RWPE2 (cell line): ENCODE results near the gene FAM222B.

Experiments used
- ATAC-seq: fragments of 200-7000 bp; cut with Tn5 transposase; 3 replicates; pipeline ENCODE4 v1.9.1; 2021; ENCODE audit warnings: low read depth
- DNase-seq: peaks from one replicate; pipeline ENCODE4 v3.0.0-alpha.2; 2020; ENCODE audit warnings: low spot score
- H3K27ac ChIP-seq: fragments of 450-650 bp; 2 replicates; pipeline ENCODE4 v1.5.1; 2017; ENCODE audit warnings: mild to moderate bottlenecking; ENCODE audit not compliant: poor library complexity, severe bottlenecking
- H3K27me3 ChIP-seq: fragments of 250-450 bp; sonication (Bioruptor Pico); 2 replicates; pipeline ENCODE4 v1.5.1; 2021; ENCODE audit warnings: mild to moderate bottlenecking, moderate library complexity; ENCODE audit not compliant: insufficient read depth, poor library complexity, severe bottlenecking
- H3K36me3 ChIP-seq: fragments of 250-450 bp; sonication (Bioruptor Pico); 2 replicates; pipeline ENCODE4 v1.5.1; 2020; ENCODE audit warnings: low read depth, mild to moderate bottlenecking, moderate library complexity
- H3K4me1 ChIP-seq: fragments of 250-450 bp; sonication (Bioruptor Pico); 2 replicates; pipeline ENCODE4 v1.5.1; 2021; ENCODE audit warnings: mild to moderate bottlenecking, moderate library complexity; ENCODE audit not compliant: insufficient read depth, poor library complexity, severe bottlenecking
- H3K4me3 ChIP-seq: fragments of 250-450 bp; sonication (Bioruptor Pico); 2 replicates; pipeline ENCODE4 v1.5.1; 2021; ENCODE audit warnings: mild to moderate bottlenecking, moderate library complexity; ENCODE audit not compliant: severe bottlenecking
- H3K9me3 ChIP-seq: fragments of 250-450 bp; sonication (Bioruptor Pico); 2 replicates; pipeline ENCODE4 v1.5.1; 2021; ENCODE audit warnings: mild to moderate bottlenecking, moderate library complexity; ENCODE audit not compliant: severe bottlenecking
- TF ChIP-seq, protein P1 (sequence below): fragments of 450-650 bp; IDR thresholded peaks from one replicate; pipeline ENCODE4 v1.5.1; 2017; ENCODE audit warnings: mild to moderate bottlenecking, moderate library complexity; ENCODE audit not compliant: poor library complexity, severe bottlenecking

FAM222B gene

DNA sequence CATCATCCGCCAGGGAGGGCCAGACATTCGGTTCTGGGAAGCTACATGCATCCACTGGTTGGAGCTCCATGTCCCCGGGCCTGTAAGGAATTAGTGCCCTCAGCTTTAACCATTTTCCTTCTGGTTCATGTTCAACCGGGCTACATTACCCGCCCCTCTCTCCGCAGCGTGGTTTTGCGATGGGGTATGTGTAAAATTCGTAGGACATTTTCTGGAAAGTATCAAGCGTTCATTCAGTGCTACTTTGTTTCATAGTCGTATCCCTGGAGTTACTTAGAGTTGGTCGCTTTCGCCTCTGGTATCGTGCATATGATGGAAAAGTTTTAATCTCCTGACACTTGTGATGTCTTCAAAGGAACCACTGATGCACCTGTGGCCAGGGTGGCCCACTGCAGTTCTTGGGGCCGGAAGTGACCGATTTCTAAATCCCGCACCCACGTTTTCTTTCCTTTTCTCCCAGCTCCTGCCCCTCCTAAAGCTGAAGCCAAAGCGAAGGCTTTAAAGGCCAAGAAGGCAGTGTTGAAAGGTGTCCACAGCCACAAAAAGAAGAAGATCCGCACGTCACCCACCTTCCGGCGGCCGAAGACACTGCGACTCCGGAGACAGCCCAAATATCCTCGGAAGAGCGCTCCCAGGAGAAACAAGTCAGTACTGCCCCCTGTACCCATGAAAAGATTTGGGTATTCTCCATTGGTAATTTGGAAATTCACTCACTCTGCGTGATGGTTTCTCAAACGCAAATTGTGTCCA lies 122.2 kb downstream of the FAM222B start:
- Histone ChIP-seq H3K27ac (peak overlapping the region; percentile 92), H3K27me3 (no peaks in the 10 kb centered on the region), H3K4me1 (peaks cover 26% of the 10 kb centered on the region), H3K9me3 (no peaks in the 10 kb centered on the region), H3K4me3 (peak overlapping the region; percentile 56), H3K36me3 (peaks cover 62% of the 10 kb centered on the region)
- DNase-seq (no peak), ATAC-seq (no peak)
- TF ChIP-seq, protein P1, sequence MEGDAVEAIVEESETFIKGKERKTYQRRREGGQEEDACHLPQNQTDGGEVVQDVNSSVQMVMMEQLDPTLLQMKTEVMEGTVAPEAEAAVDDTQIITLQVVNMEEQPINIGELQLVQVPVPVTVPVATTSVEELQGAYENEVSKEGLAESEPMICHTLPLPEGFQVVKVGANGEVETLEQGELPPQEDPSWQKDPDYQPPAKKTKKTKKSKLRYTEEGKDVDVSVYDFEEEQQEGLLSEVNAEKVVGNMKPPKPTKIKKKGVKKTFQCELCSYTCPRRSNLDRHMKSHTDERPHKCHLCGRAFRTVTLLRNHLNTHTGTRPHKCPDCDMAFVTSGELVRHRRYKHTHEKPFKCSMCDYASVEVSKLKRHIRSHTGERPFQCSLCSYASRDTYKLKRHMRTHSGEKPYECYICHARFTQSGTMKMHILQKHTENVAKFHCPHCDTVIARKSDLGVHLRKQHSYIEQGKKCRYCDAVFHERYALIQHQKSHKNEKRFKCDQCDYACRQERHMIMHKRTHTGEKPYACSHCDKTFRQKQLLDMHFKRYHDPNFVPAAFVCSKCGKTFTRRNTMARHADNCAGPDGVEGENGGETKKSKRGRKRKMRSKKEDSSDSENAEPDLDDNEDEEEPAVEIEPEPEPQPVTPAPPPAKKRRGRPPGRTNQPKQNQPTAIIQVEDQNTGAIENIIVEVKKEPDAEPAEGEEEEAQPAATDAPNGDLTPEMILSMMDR, result peak; percentile 13

DNA sequence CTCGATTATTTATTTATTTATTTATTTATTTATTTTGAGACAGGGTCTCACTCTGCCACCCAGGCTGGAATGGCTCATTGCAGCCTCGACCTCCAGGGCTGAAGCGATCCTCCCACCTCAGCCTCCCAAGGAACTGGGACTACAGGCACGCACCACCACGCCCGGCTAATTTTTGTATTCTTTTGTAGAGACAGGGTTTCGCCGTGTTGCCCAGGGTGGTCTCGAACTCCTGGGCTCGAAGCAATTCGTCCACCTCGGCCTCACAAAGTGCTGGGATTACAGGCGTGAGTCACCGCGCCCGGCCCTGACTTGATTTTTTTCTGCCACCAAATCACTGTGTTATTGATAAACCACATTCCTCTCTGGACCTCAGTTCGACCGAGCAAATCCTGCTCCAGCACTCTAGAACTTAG lies 123.6 kb downstream of the FAM222B start:
- no peak for DNase-seq
- H3K4me3 ChIP-seq, result peak overlapping the region; percentile 56
- H3K27ac ChIP-seq, result peak overlapping the region; percentile 92
- TF ChIP-seq, protein P1, result no peak
- no peaks in the 10 kb centered on the region for H3K27me3 ChIP-seq
- no peaks in the 10 kb centered on the region for H3K9me3 ChIP-seq
- H3K36me3 ChIP-seq, result peaks cover 65% of the 10 kb centered on the region
- no peak for ATAC-seq
- peaks cover 22% of the 10 kb centered on the region for H3K4me1 ChIP-seq

DNA sequence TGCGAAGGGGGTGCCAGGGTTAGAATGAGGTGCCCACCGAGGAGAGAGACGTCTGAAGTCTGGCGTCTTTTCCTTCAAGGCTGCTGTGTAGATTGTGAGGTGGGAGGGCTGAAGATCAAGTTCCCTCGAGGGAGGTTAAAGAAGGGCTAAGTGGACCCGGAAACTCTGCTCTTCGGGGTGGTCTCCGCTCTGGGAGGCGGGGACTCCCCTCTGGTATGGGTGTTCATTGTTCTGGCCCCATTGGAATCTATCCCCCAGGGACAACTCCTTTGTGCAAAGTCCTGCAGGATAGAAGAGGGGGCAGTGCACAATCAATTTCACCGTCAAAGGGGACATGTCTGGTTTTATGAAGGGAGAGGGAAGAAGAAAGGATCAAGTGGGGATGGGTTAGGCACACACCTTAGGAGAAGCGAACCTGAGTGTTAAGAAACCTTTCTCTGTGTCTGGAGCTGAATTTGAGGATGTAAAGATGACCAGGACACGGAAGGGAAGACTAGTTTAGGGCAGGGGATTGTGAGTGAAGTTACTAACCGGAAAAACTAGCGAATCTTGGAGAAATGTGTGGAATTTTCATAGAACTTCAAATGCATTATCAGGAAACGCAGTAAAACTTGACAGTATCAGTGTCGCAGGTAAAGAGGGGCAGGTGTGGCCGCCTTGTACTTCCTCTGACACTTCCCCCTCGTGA lies 124.1 kb downstream of the FAM222B start:
- TF ChIP-seq, protein P1, result no peak
- ATAC-seq (no peak), DNase-seq (no peak)
- Histone ChIP-seq H3K27ac (peak overlapping the region; percentile 92), H3K9me3 (no peaks in the 10 kb centered on the region), H3K4me3 (peak overlapping the region; percentile 56), H3K27me3 (no peaks in the 10 kb centered on the region), H3K4me1 (peaks cover 18% of the 10 kb centered on the region), H3K36me3 (peaks cover 64% of the 10 kb centered on the region)

DNA sequence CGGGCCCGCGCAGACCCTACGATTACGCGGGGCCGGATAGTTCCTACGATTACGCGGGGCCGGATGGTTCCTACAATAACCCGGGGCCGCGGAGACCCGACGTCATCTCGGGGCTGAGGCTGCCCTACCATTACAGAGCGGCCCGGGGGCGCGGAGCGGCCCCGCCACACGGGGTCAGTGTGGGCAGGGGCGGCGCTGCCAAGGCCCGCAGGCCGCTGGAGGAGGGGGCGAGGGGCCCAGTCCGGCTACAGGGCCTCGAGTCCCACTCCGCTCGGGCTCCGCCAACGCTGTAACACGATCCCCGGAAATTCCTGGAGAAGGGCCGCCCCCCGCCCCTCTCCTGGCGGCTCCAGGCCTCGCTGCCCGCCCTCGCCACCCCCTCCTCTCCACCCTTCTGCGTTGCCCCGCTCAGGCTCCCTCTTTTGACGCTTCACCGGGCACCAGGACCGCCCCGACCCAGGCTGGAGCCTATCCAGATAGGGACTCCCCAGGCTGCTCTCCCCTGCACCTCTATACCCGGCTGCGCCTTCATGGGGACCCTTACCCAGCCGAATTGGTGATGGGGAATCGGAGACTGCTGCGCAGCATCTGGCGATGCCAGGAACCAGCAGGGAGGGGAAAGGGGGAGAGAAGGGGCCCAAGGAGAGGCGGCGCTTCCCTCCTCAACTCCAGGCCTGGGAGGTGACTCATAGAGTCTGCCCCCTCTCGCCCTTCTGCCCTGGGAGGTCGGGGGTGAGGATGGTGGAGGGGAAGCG lies 124.8 kb downstream of the FAM222B start, which contains the start of gene RAB34:
Gene RAB34 (minus strand): TSS at position 291 of the 755 bp plus-strand sequence. CDS start 602 bp downstream, outside the sequence.
- Histone ChIP-seq H3K4me1 (peaks cover 16% of the 10 kb centered on the region), H3K36me3 (peaks cover 57% of the 10 kb centered on the region), H3K9me3 (no peaks in the 10 kb centered on the region), H3K4me3 (peak within 1 kb of the TSS; percentile 56), H3K27ac (peak within 1 kb of the TSS; percentile 92), H3K27me3 (no peaks in the 10 kb centered on the region)
- TF ChIP-seq, protein P1, result peak; percentile 57
- peak; percentile 64 for ATAC-seq
- DNase-seq, result peak; percentile 89
